Astrocyte (in vitro differentiated cells and primary cell): ENCODE data around the gene MCF2L. TPM values are rescaled to one million over a fixed set of nuclear protein-coding genes. Genes with fewer than 3 reads are reported as not detected.

ENCODE experiments used
- DNase-seq: peaks from one replicate; pipeline ENCODE4 v3.0.0-alpha.2; 2010; ENCODE audit warnings: low read depth
- FAIRE-seq: peaks from 2 replicates; lab custom pipeline; 2011; peaks lifted over from hg19 to GRCh38; lab: Jason Lieb, UNC
- H2AFZ ChIP-seq: 2 replicates; pipeline ENCODE4 v1.6.0; 2012; ENCODE audit warnings: low read depth, low read length, inconsistent platforms
- H3K27ac ChIP-seq: 2 replicates; pipeline ENCODE4 v1.5.1; 2011; ENCODE audit warnings: low read depth, low read length, inconsistent platforms
- H3K27me3 ChIP-seq: 2 replicates; pipeline ENCODE4 v1.6.0; 2011; ENCODE audit warnings: low read length, inconsistent platforms; ENCODE audit not compliant: insufficient read depth
- H3K36me3 ChIP-seq: 2 replicates; pipeline ENCODE4 v1.5.1; 2011; ENCODE audit warnings: low read length, inconsistent platforms; ENCODE audit not compliant: insufficient read depth
- H3K4me1 ChIP-seq: 2 replicates; pipeline ENCODE4 v1.5.1; 2011; ENCODE audit warnings: low read length, inconsistent platforms; ENCODE audit not compliant: insufficient read depth
- H3K4me2 ChIP-seq: 2 replicates; pipeline ENCODE4 v1.6.0; 2012; ENCODE audit warnings: low read length, inconsistent platforms
- H3K4me3 ChIP-seq: 2 replicates; pipeline ENCODE4 v1.5.1; 2011; ENCODE audit warnings: low read depth, mild to moderate bottlenecking, low read length, inconsistent platforms; ENCODE audit not compliant: insufficient read depth
- H3K79me2 ChIP-seq: 2 replicates; pipeline ENCODE4 v1.6.0; 2012; ENCODE audit warnings: mild to moderate bottlenecking, low read length, inconsistent platforms; ENCODE audit not compliant: insufficient read depth
- H3K9ac ChIP-seq: 2 replicates; pipeline ENCODE4 v1.6.0; 2012; ENCODE audit warnings: mild to moderate bottlenecking, low read length, inconsistent platforms
- H3K9me3 ChIP-seq: 2 replicates; pipeline ENCODE4 v1.5.1; 2012; ENCODE audit warnings: low read depth, mild to moderate bottlenecking, low read length, inconsistent platforms; ENCODE audit not compliant: insufficient read depth
- H4K20me1 ChIP-seq: 2 replicates; pipeline ENCODE4 v1.6.0; 2012; ENCODE audit warnings: low read length, inconsistent platforms; ENCODE audit not compliant: insufficient read depth
- H3K27ac Mint-ChIP-seq: one replicate; pipeline ENCODE4 v1.8.0; 2021; ENCODE audit warnings: mild to moderate bottlenecking, mixed read lengths; ENCODE audit not compliant: unreplicated experiment
- H3K27me3 Mint-ChIP-seq: one replicate; pipeline ENCODE4 v1.8.0; 2021; ENCODE audit warnings: low read depth, mixed read lengths; ENCODE audit not compliant: unreplicated experiment
- H3K36me3 Mint-ChIP-seq: one replicate; pipeline ENCODE4 v1.8.0; 2021; ENCODE audit warnings: low read depth, mixed read lengths; ENCODE audit not compliant: unreplicated experiment
- H3K4me1 Mint-ChIP-seq: one replicate; pipeline ENCODE4 v1.8.0; 2021; ENCODE audit warnings: low read depth, mixed read lengths; ENCODE audit not compliant: unreplicated experiment
- H3K4me3 Mint-ChIP-seq: one replicate; pipeline ENCODE4 v1.8.0; 2021; ENCODE audit warnings: mild to moderate bottlenecking, moderate library complexity, mixed read lengths; ENCODE audit not compliant: unreplicated experiment
- H3K9me3 Mint-ChIP-seq: one replicate; pipeline ENCODE4 v1.8.0; 2021; ENCODE audit warnings: mild to moderate bottlenecking, mixed read lengths; ENCODE audit not compliant: unreplicated experiment
- EZH2 ChIP-seq: IDR thresholded peaks from 2 replicates; pipeline ENCODE4 v1.6.1; 2012; ENCODE audit warnings: mild to moderate bottlenecking, low read length, inconsistent platforms; ENCODE audit not compliant: insufficient read depth
- total RNA-seq: library from RNA; stranded (reverse); gene quantifications from 2 replicates; pipeline ENCODE4 v1.2.1, GENCODE V29; 2021
- TF ChIP-seq, protein P1 (sequence below): IDR thresholded peaks from 2 replicates; pipeline ENCODE4 v1.5.1; 2011; ENCODE audit warnings: low read depth, mild to moderate bottlenecking, inconsistent platforms, low read length, moderate library complexity; ENCODE audit not compliant: insufficient read depth

Gene MCF2L
- total RNA-seq, 1 donor from 2014 or later = 3.4 TPM

DNA sequence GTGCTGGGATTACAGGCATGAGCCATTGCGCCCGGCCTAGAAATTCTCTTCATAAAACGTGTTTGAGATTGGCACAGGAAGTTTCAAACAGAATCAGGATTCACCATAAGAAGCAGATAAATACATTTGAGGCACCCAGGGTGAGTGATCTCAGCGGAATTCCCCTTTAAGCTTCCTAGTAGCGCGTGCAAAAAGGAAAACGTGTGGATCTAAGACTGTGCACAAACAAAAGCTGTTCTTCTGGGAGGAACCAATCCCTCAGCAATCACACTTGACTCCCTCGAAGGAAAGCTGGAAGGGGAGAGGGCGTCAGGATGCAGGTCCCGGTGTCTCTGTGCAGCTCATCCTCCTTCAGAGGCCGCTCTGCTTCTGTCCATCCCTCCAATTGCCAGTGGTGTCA lies 15.5 kb downstream of the MCF2L start:
- no peak overlapping the region for H2AFZ ChIP-seq
- H4K20me1 ChIP-seq = no peaks in the 10 kb centered on the region
- no peaks in the 10 kb centered on the region for H3K4me1 ChIP-seq
- peaks cover 6% of the 10 kb centered on the region for H3K36me3 Mint-ChIP-seq
- no peaks in the 10 kb centered on the region for H3K79me2 ChIP-seq
- H3K4me3 Mint-ChIP-seq = no peak overlapping the region
- TF ChIP-seq, protein P1, sequence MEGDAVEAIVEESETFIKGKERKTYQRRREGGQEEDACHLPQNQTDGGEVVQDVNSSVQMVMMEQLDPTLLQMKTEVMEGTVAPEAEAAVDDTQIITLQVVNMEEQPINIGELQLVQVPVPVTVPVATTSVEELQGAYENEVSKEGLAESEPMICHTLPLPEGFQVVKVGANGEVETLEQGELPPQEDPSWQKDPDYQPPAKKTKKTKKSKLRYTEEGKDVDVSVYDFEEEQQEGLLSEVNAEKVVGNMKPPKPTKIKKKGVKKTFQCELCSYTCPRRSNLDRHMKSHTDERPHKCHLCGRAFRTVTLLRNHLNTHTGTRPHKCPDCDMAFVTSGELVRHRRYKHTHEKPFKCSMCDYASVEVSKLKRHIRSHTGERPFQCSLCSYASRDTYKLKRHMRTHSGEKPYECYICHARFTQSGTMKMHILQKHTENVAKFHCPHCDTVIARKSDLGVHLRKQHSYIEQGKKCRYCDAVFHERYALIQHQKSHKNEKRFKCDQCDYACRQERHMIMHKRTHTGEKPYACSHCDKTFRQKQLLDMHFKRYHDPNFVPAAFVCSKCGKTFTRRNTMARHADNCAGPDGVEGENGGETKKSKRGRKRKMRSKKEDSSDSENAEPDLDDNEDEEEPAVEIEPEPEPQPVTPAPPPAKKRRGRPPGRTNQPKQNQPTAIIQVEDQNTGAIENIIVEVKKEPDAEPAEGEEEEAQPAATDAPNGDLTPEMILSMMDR = no peak
- TF ChIP-seq EZH2 = no peak
- H3K4me3 ChIP-seq = no peak overlapping the region
- peaks cover 4% of the 10 kb centered on the region for H3K27me3 ChIP-seq
- H3K9me3 ChIP-seq = no peaks in the 10 kb centered on the region
- FAIRE-seq (no peak), DNase-seq (no peak)
- peaks cover 57% of the 10 kb centered on the region for H3K27me3 Mint-ChIP-seq
- no peaks in the 10 kb centered on the region for H3K4me1 Mint-ChIP-seq
- H3K36me3 ChIP-seq = no peaks in the 10 kb centered on the region
- no peak overlapping the region for H3K27ac ChIP-seq
- no peak overlapping the region for H3K27ac Mint-ChIP-seq
- no peak overlapping the region for H3K9ac ChIP-seq
- H3K9me3 Mint-ChIP-seq = peaks cover under 1% of the 10 kb centered on the region
- no peak overlapping the region for H3K4me2 ChIP-seq

DNA sequence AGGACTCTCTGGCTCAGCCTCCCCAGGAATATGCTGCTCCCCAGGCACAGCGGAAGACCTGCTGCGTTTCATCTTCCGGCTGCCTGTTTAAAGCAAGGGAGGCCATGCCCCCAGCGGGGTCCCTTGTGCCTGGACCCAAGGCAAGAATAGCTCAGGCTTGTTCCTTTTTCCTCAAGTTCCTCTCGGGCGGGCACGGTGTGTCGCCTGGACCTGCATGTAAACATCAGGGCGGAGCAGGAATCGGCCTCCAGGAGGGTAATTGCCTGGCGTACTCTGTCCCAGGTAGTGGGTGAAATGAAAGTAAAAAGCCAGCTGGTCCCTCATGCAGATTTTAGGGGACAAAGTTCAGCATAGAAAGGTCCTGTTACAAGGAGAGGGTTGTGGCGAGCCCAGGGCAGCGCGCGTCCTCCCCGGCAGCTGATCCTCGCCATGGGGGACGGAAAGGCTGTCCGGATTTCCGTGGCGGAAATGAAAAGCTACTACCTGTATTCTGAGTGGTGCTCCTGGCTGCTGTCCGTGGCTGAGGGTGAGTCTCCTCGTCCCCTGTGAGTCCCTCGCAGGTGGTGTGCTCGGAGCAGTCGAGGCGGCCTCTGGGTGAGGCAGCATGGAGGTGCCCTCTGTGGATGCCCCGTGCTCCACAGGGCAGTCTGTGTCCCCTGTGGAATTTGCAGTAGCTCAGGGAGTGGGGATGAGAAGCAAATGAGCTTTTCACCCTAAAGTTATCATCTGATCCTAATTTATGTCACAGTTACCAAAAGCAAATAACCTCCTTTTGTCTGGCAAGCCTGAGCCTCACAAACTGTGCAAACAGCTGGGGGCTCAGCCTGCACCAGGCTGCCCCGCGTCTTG lies 16.2 kb downstream of the MCF2L start:
- Histone ChIP-seq H3K4me3 (no peak overlapping the region), H2AFZ (no peak overlapping the region), H3K27ac (no peak overlapping the region), H3K9me3 (no peaks in the 10 kb centered on the region), H3K4me1 (no peaks in the 10 kb centered on the region), H3K4me2 (no peak overlapping the region), H3K36me3 (no peaks in the 10 kb centered on the region), H3K79me2 (no peaks in the 10 kb centered on the region), H3K9ac (no peak overlapping the region), H3K27me3 (peaks cover 4% of the 10 kb centered on the region), H4K20me1 (no peaks in the 10 kb centered on the region)
- peaks cover 6% of the 10 kb centered on the region for H3K9me3 Mint-ChIP-seq
- TF ChIP-seq EZH2 = no peak
- TF ChIP-seq, protein P1 = no peak
- no peaks in the 10 kb centered on the region for H3K4me1 Mint-ChIP-seq
- no peak overlapping the region for H3K27ac Mint-ChIP-seq
- H3K27me3 Mint-ChIP-seq = peaks cover 57% of the 10 kb centered on the region
- FAIRE-seq (no peak), DNase-seq (no peak)
- H3K36me3 Mint-ChIP-seq = peaks cover 8% of the 10 kb centered on the region
- no peak overlapping the region for H3K4me3 Mint-ChIP-seq

GRCh38 chr13:112985803-112986408 lies 16.9 kb downstream of the MCF2L start:
- Histone ChIP-seq H3K27ac (no peak overlapping the region), H3K27me3 (peaks cover 7% of the 10 kb centered on the region), H3K4me1 (no peaks in the 10 kb centered on the region), H2AFZ (no peak overlapping the region), H3K79me2 (no peaks in the 10 kb centered on the region), H3K9ac (no peak overlapping the region), H3K36me3 (no peaks in the 10 kb centered on the region), H3K9me3 (no peaks in the 10 kb centered on the region), H3K4me3 (no peak overlapping the region), H3K4me2 (no peak overlapping the region), H4K20me1 (no peaks in the 10 kb centered on the region)
- DNase-seq (no peak), FAIRE-seq (no peak)
- Mint-ChIP-seq H3K4me3 (no peak overlapping the region), H3K27ac (no peak overlapping the region), H3K9me3 (peaks cover 6% of the 10 kb centered on the region), H3K27me3 (peaks cover 59% of the 10 kb centered on the region), H3K36me3 (peaks cover 8% of the 10 kb centered on the region), H3K4me1 (no peaks in the 10 kb centered on the region)
- TF ChIP-seq, protein P1 = no peak
- no peak for TF ChIP-seq EZH2
